Measurements from ENCODE around the gene KRT9.

GRCh38 chr17:41545829-41546410 is 25.9 kb downstream of the KRT9 start:
- TF ChIP-seq POLR2A (IDR thresholded peaks at IDR 0.05) = no peak
- TF ChIP-seq, protein P1, sequence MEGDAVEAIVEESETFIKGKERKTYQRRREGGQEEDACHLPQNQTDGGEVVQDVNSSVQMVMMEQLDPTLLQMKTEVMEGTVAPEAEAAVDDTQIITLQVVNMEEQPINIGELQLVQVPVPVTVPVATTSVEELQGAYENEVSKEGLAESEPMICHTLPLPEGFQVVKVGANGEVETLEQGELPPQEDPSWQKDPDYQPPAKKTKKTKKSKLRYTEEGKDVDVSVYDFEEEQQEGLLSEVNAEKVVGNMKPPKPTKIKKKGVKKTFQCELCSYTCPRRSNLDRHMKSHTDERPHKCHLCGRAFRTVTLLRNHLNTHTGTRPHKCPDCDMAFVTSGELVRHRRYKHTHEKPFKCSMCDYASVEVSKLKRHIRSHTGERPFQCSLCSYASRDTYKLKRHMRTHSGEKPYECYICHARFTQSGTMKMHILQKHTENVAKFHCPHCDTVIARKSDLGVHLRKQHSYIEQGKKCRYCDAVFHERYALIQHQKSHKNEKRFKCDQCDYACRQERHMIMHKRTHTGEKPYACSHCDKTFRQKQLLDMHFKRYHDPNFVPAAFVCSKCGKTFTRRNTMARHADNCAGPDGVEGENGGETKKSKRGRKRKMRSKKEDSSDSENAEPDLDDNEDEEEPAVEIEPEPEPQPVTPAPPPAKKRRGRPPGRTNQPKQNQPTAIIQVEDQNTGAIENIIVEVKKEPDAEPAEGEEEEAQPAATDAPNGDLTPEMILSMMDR (IDR thresholded peaks at IDR 0.05) = no peak

All from adrenal gland (tissue), 5 donors.